PC-3 (cell line): Measurements from ENCODE around the gene LSP1. TPM values are rescaled to one million over a fixed set of nuclear protein-coding genes. Genes with fewer than 3 reads are reported as not detected.

Experiments used
- ATAC-seq: fragments of 200-7000 bp; cut with Tn5 transposase; 2 replicates; pipeline ENCODE4 v1.9.1; 2020; ENCODE audit warnings: mild to moderate bottlenecking, moderate library complexity
- BruUV-seq: library from RNA; stranded (reverse); fragments of 400-500 nt; replicated peaks from 2 replicates; lab custom pipeline; 2021; lab: Mats Ljungman, UMichigan
- CTCF ChIA-PET: fragments of 300-600 bp; sonication (Branson Sonifier 250); formaldehyde crosslinking; loops from one replicate; lab custom pipeline; 2022; ENCODE audit warnings: antibody characterized with exemption; lab: Charles Lee
- POLR2A ChIA-PET: fragments of 300-600 bp; sonication (Branson Sonifier 250); formaldehyde crosslinking; loops from one replicate; lab custom pipeline; 2022; ENCODE audit warnings: antibody characterized with exemption; ENCODE audit not compliant: unreplicated experiment; lab: Charles Lee
- DNase-seq: peaks from one replicate; pipeline ENCODE4 v3.0.0-alpha.2; 2015
- H2AFZ ChIP-seq: fragments of 300-600 bp; sonication (generic); 2 replicates; pipeline ENCODE4 v1.6.0; 2016; ENCODE audit warnings: antibody characterized with exemption, low read length
- H3F3A ChIP-seq: fragments of 300-600 bp; sonication (generic); one replicate; pipeline ENCODE4 v1.6.0; 2017; ENCODE audit warnings: antibody characterized with exemption, low read length, control low read depth, mild to moderate bottlenecking; ENCODE audit not compliant: unreplicated experiment
- H3K27ac ChIP-seq: fragments of 300-600 bp; sonication (generic); 2 replicates; pipeline ENCODE4 v1.5.1; 2016; ENCODE audit warnings: mild to moderate bottlenecking, low read length
- H3K27me3 ChIP-seq: fragments of 300-600 bp; sonication (generic); 2 replicates; pipeline ENCODE4 v1.6.1; 2016; ENCODE audit warnings: low read length, mixed read lengths
- H3K36me3 ChIP-seq: fragments of 300-600 bp; sonication (generic); 2 replicates; pipeline ENCODE4 v1.6.1; 2016; ENCODE audit warnings: low read depth, mixed run types, low read length, mixed read lengths
- H3K4me1 ChIP-seq: fragments of 300-600 bp; sonication (generic); 2 replicates; pipeline ENCODE4 v1.5.1; 2016; ENCODE audit warnings: low read length; ENCODE audit not compliant: insufficient read depth
- H3K4me2 ChIP-seq: fragments of 300-600 bp; sonication (generic); 2 replicates; pipeline ENCODE4 v1.6.0; 2016; ENCODE audit warnings: low read length
- H3K4me3 ChIP-seq: fragments of 300-600 bp; sonication (generic); 2 replicates; pipeline ENCODE4 v1.5.1; 2016; ENCODE audit warnings: mild to moderate bottlenecking, low read length, mixed read lengths
- H3K79me2 ChIP-seq: fragments of 300-600 bp; sonication (generic); 2 replicates; pipeline ENCODE4 v1.6.1; 2017; ENCODE audit warnings: low read length, mixed read lengths
- H3K9ac ChIP-seq: fragments of 300-600 bp; sonication (generic); 2 replicates; pipeline ENCODE4 v1.6.0; 2016; ENCODE audit warnings: mild to moderate bottlenecking, low read length
- H3K9me2 ChIP-seq: fragments of 300-600 bp; sonication (generic); replicated peaks from 2 replicates; pipeline ENCODE4 v1.6.1; 2016; ENCODE audit warnings: mixed run types, low read length, mixed read lengths
- H3K9me3 ChIP-seq: fragments of 300-600 bp; sonication (generic); 2 replicates; pipeline ENCODE4 v1.6.1; 2016; ENCODE audit warnings: low read length, mixed read lengths
- H4K20me1 ChIP-seq: fragments of 300-600 bp; sonication (generic); 2 replicates; pipeline ENCODE4 v1.6.1; 2016; ENCODE audit warnings: low read length, mixed read lengths
- EZH2 ChIP-seq: fragments of 300-600 bp; sonication (generic); IDR thresholded peaks from one replicate; pipeline ENCODE4 v1.6.1; 2017; ENCODE audit warnings: antibody characterized with exemption, mild to moderate bottlenecking, low read length; ENCODE audit not compliant: unreplicated experiment
- EZH2phosphoT487 ChIP-seq: fragments of 300-600 bp; sonication (generic); IDR thresholded peaks from 2 replicates; pipeline ENCODE4 v1.6.1; 2018; ENCODE audit warnings: mild to moderate bottlenecking, antibody characterized with exemption, low read length, borderline replicate concordance
- intact Hi-C: fragments of 100-400 bp; cut with micrococcal nuclease; formaldehyde crosslinking; loops from 2 replicates; pipeline ENCODE4 v1.9.0; 2023
- total RNA-seq: library from RNA; depleted of rRNA; stranded (reverse); fragments of >200 nt; gene quantifications from 2 replicates; pipeline ENCODE4 v1.2.3, GENCODE V29; 2014
- TF ChIP-seq, protein P1 (sequence below): fragments of 300-600 bp; sonication (generic); conservative IDR thresholded peaks from 2 replicates; pipeline ENCODE4 v1.5.1; 2017; ENCODE audit warnings: antibody characterized with exemption, low read depth, mild to moderate bottlenecking, low read length

LSP1 gene
- total RNA-seq, 1 experiment from 2014 or later = not detected

DNA sequence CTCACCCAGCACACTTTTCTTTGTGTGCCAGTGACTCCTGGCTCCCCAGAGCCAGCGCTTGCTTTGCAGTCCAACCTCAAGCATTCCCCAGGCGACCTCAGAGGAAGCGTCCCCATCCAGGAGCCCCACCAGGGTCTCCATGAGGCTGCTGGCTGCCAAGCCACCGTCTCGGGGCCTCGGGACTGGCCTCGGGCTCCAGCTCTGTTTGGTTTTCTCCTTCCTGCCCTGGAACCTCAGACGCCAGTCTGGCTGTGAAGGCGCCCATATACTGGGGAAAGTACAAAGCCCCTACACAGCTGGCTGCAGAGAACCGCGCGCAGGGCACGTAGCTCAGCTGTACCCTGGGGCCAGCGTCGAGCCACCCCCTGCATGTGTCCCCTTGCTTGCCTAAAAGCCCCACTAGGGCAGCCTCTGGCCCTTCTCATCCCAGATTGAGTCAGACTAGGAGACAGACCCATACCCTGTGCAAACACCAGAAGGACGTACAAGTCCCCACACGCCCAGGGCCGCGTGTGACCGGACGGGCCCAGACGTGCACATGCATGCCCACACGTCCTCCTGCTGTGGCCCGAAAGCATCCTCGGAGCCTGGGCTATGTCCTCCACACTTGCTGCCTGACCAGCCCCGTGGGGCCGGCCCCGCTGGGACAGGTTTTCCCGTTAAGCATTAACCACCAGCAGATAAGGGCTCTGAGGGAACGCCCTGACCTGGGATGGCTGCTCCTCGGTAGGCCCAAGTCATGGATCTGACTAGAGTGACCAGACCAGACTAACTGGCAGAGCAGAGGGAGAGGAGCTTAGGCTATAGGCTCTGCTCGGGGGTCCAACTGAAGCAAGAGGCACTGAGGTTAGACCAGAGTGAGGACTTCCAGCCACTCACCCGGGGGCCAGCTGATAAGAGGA, 22.3 kb upstream of the LSP1 start:
- no peaks in the 10 kb centered on the region for H4K20me1 ChIP-seq
- ATAC-seq (no peak), DNase-seq (no peak)
- H3K4me1 ChIP-seq = peaks cover 68% of the 10 kb centered on the region
- no peak overlapping the region for H3K9ac ChIP-seq
- ChIA-PET CTCF (no interaction called here), POLR2A (no interaction called here)
- no peak overlapping the region for H3K4me3 ChIP-seq
- intact Hi-C loops = loop anchor here (5.0 to 10.0 kb wide), 2 partner anchors 68 to 324 kb away; partner anchors contain the start of gene CTSD
- BruUV-seq = no TSS peak
- H3K4me2 ChIP-seq = no peak overlapping the region
- TF ChIP-seq, protein P1, sequence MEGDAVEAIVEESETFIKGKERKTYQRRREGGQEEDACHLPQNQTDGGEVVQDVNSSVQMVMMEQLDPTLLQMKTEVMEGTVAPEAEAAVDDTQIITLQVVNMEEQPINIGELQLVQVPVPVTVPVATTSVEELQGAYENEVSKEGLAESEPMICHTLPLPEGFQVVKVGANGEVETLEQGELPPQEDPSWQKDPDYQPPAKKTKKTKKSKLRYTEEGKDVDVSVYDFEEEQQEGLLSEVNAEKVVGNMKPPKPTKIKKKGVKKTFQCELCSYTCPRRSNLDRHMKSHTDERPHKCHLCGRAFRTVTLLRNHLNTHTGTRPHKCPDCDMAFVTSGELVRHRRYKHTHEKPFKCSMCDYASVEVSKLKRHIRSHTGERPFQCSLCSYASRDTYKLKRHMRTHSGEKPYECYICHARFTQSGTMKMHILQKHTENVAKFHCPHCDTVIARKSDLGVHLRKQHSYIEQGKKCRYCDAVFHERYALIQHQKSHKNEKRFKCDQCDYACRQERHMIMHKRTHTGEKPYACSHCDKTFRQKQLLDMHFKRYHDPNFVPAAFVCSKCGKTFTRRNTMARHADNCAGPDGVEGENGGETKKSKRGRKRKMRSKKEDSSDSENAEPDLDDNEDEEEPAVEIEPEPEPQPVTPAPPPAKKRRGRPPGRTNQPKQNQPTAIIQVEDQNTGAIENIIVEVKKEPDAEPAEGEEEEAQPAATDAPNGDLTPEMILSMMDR = no peak
- TF ChIP-seq EZH2phosphoT487 (no peak), EZH2 (no peak)
- no peaks in the 10 kb centered on the region for H3K9me3 ChIP-seq
- no peaks in the 10 kb centered on the region for H3K9me2 ChIP-seq
- no peaks in the 10 kb centered on the region for H3K79me2 ChIP-seq
- H2AFZ ChIP-seq = no peak overlapping the region
- no peaks in the 10 kb centered on the region for H3K27me3 ChIP-seq
- H3F3A ChIP-seq = no peaks in the 10 kb centered on the region
- H3K27ac ChIP-seq = no peak overlapping the region
- no peaks in the 10 kb centered on the region for H3K36me3 ChIP-seq

DNA sequence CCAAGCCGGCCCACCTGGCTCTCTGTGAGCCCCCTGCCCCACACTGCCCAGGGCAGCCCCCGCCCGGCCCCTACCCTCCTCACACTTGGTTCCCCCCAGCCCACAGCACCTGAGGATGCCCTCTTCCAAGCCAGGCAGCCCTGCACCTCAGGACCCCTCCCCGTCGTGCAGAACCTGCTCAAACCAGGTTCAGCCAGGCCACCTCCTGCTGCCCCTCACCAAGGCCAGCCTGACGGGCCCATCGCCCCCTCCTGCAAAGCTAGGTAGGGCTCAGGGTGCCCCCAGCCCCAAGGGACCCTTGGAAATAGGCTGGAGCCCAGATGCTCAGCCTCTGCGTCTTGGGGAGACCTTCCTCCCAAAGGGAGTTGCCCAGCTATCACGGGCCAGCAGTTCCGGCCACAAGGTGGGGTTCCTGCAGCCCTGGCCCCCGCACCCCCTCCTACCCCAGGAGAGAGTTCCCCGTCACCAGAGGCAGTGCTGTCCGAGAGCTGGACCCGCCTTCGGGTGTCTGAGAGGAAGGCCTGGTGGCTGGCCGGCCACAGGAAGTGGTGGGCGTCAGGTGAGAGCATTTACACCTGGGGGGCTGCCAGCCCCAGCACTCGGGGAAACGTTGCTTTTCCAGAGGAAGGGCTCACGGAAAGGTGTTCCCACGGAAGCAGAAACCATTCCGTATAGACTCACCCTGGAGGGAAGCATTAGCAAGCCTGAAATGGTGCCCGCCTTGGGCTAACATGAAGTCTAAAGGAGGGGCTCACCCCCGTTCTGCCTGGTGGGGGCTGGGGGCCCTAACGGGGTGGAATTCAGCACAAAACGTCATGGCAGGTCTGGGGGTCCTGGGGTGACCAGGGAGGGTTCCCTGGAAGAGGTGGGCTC, 21.3 kb upstream of the LSP1 start:
- H3K9ac ChIP-seq = no peak overlapping the region
- H3F3A ChIP-seq = no peaks in the 10 kb centered on the region
- ATAC-seq = no peak
- H2AFZ ChIP-seq = peak overlapping the region; percentile 69; the same call in 1 of the 2 replicates
- peaks cover 67% of the 10 kb centered on the region for H3K4me1 ChIP-seq
- H3K79me2 ChIP-seq = no peaks in the 10 kb centered on the region
- ChIA-PET POLR2A (no interaction called here), CTCF (interaction anchor here (1.4 kb wide), 1 partner anchor 69 kb away, joined by 16 read pairs; no protein-coding TSS in a partner anchor)
- no peaks in the 10 kb centered on the region for H3K27me3 ChIP-seq
- no peaks in the 10 kb centered on the region for H4K20me1 ChIP-seq
- H3K9me2 ChIP-seq = no peaks in the 10 kb centered on the region
- BruUV-seq = no TSS peak
- H3K4me3 ChIP-seq = no peak overlapping the region
- intact Hi-C loops = loop anchor here (1.0 to 10.0 kb wide), 3 partner anchors 69 to 323 kb away; partner anchors contain the start of gene CTSD
- H3K27ac ChIP-seq = no peak overlapping the region
- no peak for DNase-seq
- TF ChIP-seq EZH2phosphoT487 (no peak), EZH2 (no peak)
- TF ChIP-seq, protein P1 = no peak
- H3K36me3 ChIP-seq = no peaks in the 10 kb centered on the region
- no peaks in the 10 kb centered on the region for H3K9me3 ChIP-seq
- no peak overlapping the region for H3K4me2 ChIP-seq
